ENCODE measurements around the gene NLRP5. TPM values are rescaled to one million over a fixed set of nuclear protein-coding genes. Genes with fewer than 3 reads are reported as not detected.

Gene NLRP5
- total RNA-seq, 4 donors from 2014 or later, result not detected

DNA sequence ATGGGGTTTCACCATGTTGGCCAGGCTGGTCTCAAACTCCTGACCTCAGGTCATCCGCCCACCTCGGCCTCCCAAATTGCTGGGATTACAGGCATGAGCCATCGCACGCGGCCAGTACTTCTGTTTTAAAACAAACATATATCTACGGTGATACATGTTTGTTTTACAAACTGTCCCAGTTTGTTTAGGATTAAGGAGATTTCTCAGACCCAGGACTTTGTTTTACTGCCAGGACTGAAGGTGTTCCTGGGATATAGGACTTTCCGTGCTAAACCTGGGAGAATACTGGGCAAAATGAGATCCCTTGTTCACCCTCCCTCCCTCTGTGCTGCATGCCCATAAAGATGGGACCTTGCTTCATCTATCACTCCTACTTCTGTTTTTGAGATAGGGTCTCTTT, 30.1 kb upstream of the NLRP5 start:
- intact Hi-C loops (cut with DNase I), result no loop called here
- no peaks in the 10 kb centered on the region for H3K4me1 ChIP-seq
- TF ChIP-seq POLR2A (IDR thresholded peaks at IDR 0.05; ENCODE audit: low read depth), result no peak
- TF ChIP-seq, protein P1, sequence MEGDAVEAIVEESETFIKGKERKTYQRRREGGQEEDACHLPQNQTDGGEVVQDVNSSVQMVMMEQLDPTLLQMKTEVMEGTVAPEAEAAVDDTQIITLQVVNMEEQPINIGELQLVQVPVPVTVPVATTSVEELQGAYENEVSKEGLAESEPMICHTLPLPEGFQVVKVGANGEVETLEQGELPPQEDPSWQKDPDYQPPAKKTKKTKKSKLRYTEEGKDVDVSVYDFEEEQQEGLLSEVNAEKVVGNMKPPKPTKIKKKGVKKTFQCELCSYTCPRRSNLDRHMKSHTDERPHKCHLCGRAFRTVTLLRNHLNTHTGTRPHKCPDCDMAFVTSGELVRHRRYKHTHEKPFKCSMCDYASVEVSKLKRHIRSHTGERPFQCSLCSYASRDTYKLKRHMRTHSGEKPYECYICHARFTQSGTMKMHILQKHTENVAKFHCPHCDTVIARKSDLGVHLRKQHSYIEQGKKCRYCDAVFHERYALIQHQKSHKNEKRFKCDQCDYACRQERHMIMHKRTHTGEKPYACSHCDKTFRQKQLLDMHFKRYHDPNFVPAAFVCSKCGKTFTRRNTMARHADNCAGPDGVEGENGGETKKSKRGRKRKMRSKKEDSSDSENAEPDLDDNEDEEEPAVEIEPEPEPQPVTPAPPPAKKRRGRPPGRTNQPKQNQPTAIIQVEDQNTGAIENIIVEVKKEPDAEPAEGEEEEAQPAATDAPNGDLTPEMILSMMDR (IDR thresholded peaks at IDR 0.05), result no peak
- no peak for TF ChIP-seq EP300 (IDR thresholded peaks at IDR 0.05)
- TF ChIP-seq POLR2AphosphoS5 (IDR thresholded peaks at IDR 0.05), result no peak
- no peaks in the 10 kb centered on the region for H3K27me3 ChIP-seq
- no peaks in the 10 kb centered on the region for H3K9me3 ChIP-seq
- H3K27ac ChIP-seq (replicated peaks in 1 of 4), result no peak overlapping the region
- WGBS, result 73% methylated on average over 7 of the region's 7 CpGs
- H3K36me3 ChIP-seq, result no peaks in the 10 kb centered on the region
- no peak overlapping the region for H3K4me3 ChIP-seq
- no peak for DNase-seq (ENCODE audit: extremely low spot score)

DNA sequence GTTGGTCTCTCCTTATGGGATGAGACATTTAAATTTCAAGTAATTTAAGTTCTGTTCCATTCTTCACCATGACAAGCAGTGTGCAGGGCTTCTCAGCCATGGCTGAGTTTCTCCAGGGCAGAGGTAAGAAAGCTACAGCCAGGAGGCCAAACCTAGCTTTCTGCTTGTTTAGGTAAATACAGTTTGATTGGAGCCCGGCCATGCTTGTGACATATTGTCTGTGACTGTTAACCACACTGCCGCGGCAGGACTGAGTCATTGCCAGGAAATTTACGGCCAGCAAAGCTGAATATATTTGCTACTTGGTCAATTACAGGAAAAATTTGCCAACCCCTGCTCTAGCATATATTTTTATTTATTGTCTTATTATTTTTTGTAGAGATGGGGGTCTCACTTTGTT, 28.2 kb upstream of the NLRP5 start:
- TF ChIP-seq POLR2A (IDR thresholded peaks at IDR 0.05; ENCODE audit: low read depth) (no peak), POLR2AphosphoS5 (IDR thresholded peaks at IDR 0.05) (no peak), EP300 (IDR thresholded peaks at IDR 0.05) (no peak)
- TF ChIP-seq, protein P1 (IDR thresholded peaks at IDR 0.05), result no peak
- no peaks in the 10 kb centered on the region for H3K27me3 ChIP-seq
- DNase-seq (ENCODE audit: extremely low spot score), result no peak
- no peak overlapping the region for H3K4me3 ChIP-seq
- 85% methylated on average over 4 of the region's 4 CpGs for WGBS
- no peaks in the 10 kb centered on the region for H3K9me3 ChIP-seq
- no peaks in the 10 kb centered on the region for H3K4me1 ChIP-seq
- no peaks in the 10 kb centered on the region for H3K36me3 ChIP-seq
- no peak overlapping the region for H3K27ac ChIP-seq (replicated peaks in 1 of 4)
- intact Hi-C loops (cut with DNase I), result no loop called here

DNA sequence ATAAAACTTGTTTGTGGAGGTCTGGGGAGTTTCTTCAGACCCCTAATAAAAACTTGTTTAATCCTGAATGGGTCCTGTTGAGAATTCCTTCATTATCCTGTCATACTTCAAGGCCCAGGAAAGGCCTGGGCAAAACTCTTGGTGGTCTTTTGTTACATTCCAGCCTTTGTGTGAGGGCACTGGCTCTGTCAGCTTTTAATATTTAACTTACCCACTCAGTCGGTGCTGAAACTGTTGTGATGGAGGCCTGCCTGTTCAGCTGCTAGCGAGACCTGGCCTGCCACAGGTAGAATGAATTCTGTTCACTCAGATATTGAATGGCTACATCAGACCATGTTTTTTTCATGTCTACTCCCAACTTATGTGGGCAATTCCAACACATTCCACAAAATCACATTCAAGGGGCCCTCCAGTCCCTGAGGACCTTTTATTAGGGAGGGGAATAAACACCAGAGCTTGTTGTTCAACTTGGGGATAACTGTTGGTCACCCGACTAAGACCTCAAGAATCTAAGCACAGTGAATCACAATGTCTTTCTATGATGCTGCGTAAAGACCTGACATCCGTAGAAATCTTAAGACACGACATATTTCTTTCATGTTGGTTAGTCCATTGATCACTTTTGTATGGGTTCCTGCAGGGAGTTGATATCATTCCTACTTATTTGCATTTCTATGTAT, 26.4 kb upstream of the NLRP5 start:
- Histone ChIP-seq H3K27me3 (no peaks in the 10 kb centered on the region), H3K27ac (replicated peaks in 1 of 4) (no peak overlapping the region), H3K4me1 (no peaks in the 10 kb centered on the region), H3K4me3 (no peak overlapping the region), H3K9me3 (no peaks in the 10 kb centered on the region), H3K36me3 (no peaks in the 10 kb centered on the region)
- intact Hi-C loops (cut with DNase I), result no loop called here
- no peak for DNase-seq (ENCODE audit: extremely low spot score)
- WGBS, result 85% methylated on average over 6 of the region's 6 CpGs
- TF ChIP-seq, protein P1 (IDR thresholded peaks at IDR 0.05), result no peak
- TF ChIP-seq POLR2A (IDR thresholded peaks at IDR 0.05; ENCODE audit: low read depth) (no peak), EP300 (IDR thresholded peaks at IDR 0.05) (no peak), POLR2AphosphoS5 (IDR thresholded peaks at IDR 0.05) (no peak)

DNA sequence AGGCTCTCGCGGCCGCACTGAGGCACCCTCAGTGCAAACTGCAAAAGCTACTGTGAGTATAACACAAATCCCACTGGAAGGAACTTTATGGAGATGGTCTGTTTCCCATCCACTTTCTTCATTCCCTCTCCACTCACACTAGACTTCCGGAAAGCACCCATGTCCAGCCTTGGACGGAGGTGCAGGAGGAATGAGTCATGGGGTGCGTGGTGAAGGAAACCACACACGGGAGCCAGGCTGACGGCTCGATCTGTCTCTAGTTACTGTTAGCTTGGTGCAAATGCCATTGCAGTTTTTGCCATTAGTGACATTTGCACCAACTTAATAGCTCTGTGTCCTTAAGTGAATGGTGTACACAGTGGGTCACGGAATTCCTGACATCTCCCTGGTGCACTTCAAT, 24.4 kb upstream of the NLRP5 start:
- no peaks in the 10 kb centered on the region for H3K36me3 ChIP-seq
- WGBS, result 86% methylated on average over 10 of the region's 10 CpGs
- TF ChIP-seq POLR2AphosphoS5 (IDR thresholded peaks at IDR 0.05) (no peak), POLR2A (IDR thresholded peaks at IDR 0.05; ENCODE audit: low read depth) (no peak), EP300 (IDR thresholded peaks at IDR 0.05) (no peak)
- TF ChIP-seq, protein P1 (IDR thresholded peaks at IDR 0.05), result no peak
- H3K4me3 ChIP-seq, result no peak overlapping the region
- H3K27ac ChIP-seq (replicated peaks in 1 of 4), result no peak overlapping the region
- no peaks in the 10 kb centered on the region for H3K27me3 ChIP-seq
- DNase-seq (ENCODE audit: extremely low spot score), result no peak
- H3K4me1 ChIP-seq, result no peaks in the 10 kb centered on the region
- no peaks in the 10 kb centered on the region for H3K9me3 ChIP-seq
- intact Hi-C loops (cut with DNase I), result no loop called here

DNA sequence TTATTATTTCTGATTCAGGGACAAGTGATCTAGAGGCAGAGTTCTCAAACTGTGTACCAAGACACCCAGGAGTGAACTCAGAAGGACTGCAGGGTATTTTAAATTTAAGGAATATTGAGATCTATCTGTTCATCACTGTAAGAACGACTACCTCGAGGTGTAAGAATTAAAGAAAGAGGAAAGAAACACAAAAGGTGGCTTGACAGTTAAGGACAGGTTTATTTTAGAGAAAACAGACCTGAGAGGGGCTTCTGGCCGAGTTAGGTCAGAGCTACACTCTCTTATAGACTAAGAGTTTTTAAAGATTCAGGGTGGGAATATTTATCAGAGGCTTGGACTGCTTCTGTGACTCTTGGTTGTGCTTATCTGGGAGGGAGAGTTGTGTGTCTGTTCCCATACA, 12.6 kb upstream of the NLRP5 start:
- DNase-seq (ENCODE audit: extremely low spot score), result no peak
- TF ChIP-seq EP300 (IDR thresholded peaks at IDR 0.05) (no peak), POLR2A (IDR thresholded peaks at IDR 0.05; ENCODE audit: low read depth) (no peak), POLR2AphosphoS5 (IDR thresholded peaks at IDR 0.05) (no peak)
- TF ChIP-seq, protein P1 (IDR thresholded peaks at IDR 0.05), result no peak
- peaks cover 0 to 12% (median 0%) of the 10 kb centered on the region in 4 donors for H3K27me3 ChIP-seq
- H3K9me3 ChIP-seq, result peaks cover 0 to 23% (median 10%) of the 10 kb centered on the region in 4 donors
- H3K4me1 ChIP-seq, result no peaks in the 10 kb centered on the region
- no peak overlapping the region for H3K27ac ChIP-seq (replicated peaks in 1 of 4)
- H3K4me3 ChIP-seq, result no peak overlapping the region
- WGBS, result 44% methylated on average over 3 of the region's 3 CpGs
- intact Hi-C loops (cut with DNase I), result no loop called here
- no peaks in the 10 kb centered on the region for H3K36me3 ChIP-seq

Measured in esophagus muscularis mucosa (tissue), 4 donors.